GM13976 (cell line): ENCODE measurements around the gene EHHADH.

Experiments used
- DNase-seq: peaks from one replicate; pipeline ENCODE4 v3.0.0; 2012; ENCODE audit warnings: low spot score
- CTCF ChIP-seq: IDR thresholded peaks from 2 replicates; pipeline ENCODE4 v1.5.1; 2012; ENCODE audit warnings: borderline replicate concordance, mild to moderate bottlenecking; ENCODE audit not compliant: insufficient read depth; ENCODE audit errors: extremely low read depth, missing control alignments, control extremely low read depth
- in situ Hi-C: fragments of 300-500 bp; cut with MboI; formaldehyde crosslinking; loops from one replicate; pipeline ENCODE4 v1.12.0; 2022; ENCODE audit warnings: low sequenced_read_pairs, mixed read lengths, inconsistent platforms; ENCODE audit not compliant: unreplicated experiment

Gene EHHADH

GRCh38 chr3:185145511-185145910, 108.3 kb downstream of the EHHADH start:
- in situ Hi-C loops = no loop called here
- no peak for TF ChIP-seq CTCF
- no peak for DNase-seq

DNA sequence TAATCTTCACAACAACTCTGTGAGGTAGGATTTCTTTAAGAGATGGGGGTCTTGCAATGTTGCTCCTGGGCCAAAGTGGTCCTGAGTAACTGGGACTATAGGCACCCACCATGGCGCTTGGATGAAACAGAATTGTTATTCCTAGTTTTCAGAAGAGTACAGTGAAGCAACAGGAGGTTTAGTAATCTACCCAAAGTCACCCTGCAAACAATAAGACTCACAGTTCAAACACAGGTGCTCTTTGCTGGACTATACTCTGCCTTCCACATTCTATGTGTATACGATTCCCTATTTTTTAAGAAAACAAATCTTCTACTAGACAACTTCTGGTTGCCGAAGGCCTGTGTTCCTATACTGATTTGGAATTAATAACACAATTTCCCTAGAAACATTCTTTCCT, 109.1 kb downstream of the EHHADH start:
- in situ Hi-C loops = no loop called here

More for the DNA sequence above, 109.1 kb downstream of the EHHADH start:
- TF ChIP-seq CTCF = no peak
- DNase-seq = no peak
